HG03469 (cell line): ENCODE results near the gene COL13A1.

Experiments used
- ATAC-seq: cut with Tn5 transposase; IDR thresholded peaks from one replicate; pipeline ENCODE4 v1.9.1; 2021; ENCODE audit warnings: mild to moderate bottlenecking, moderate library complexity, moderate number of reproducible peaks; ENCODE audit not compliant: unreplicated experiment

Gene COL13A1

DNA sequence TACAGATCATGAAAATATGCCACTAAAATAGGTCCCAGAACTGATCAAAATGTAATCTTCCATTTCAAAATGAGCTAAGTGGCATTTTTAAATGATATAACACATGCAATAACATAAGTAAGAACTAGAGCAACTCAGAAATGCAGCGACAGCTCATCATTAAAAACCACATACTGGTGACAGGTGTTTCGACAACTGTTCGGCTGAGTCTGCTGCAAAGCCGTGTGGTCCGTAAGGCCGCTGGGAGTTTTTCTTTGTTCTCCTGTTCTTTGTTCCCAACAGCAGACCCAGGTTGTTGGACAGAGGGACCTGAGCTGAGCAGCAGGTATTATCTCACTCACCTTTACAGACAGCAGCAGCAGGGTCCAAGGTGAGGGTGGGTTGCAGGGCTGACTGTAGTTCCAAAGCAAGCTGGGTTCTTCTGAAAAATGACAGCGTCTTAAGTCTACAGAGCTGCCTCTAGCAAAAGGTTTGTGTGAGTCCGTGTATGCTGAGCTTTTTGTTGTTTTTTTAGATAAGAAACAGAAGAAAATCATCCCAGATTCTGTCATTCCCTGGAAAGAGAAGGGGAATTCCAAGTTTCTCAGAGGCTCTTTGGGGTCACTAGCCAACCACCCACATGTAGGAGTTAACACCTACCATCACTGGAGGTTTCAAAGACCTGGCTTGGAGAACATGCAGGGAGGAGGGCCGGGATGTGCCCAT lies 205.6 kb downstream of the COL13A1 start:
- no peak for ATAC-seq
